ENCODE data around the gene N4BP2.

N4BP2 gene

DNA sequence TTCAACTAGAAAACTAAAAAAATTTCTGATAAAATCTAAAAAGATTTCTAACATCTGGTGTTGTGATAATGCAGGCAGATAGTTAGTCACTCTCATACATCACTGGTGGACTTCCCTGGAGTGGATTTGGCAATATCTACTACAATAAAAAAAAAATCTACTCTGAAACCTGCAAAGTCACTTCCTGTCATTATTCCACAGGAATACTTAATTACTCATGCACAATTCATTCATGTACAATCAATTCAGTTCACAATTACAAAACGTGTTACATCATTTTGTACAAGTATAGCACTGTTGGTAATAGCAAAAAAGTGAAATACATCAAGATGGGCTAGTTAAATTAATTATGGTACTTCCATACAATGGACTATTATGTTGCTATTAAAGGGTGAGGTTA, 123.7 kb downstream of the N4BP2 start:
- Mint-ChIP-seq H3K27ac (no peak overlapping the region), H3K4me1 (peaks cover 29% of the 10 kb centered on the region), H3K4me3 (no peak overlapping the region), H3K36me3 (ENCODE audit: low read depth) (no peaks in the 10 kb centered on the region), H3K9me3 (peaks cover 9% of the 10 kb centered on the region), H3K27me3 (ENCODE audit: low read depth, poor library complexity) (peaks cover 5% of the 10 kb centered on the region)
- TF ChIP-seq, protein P1, sequence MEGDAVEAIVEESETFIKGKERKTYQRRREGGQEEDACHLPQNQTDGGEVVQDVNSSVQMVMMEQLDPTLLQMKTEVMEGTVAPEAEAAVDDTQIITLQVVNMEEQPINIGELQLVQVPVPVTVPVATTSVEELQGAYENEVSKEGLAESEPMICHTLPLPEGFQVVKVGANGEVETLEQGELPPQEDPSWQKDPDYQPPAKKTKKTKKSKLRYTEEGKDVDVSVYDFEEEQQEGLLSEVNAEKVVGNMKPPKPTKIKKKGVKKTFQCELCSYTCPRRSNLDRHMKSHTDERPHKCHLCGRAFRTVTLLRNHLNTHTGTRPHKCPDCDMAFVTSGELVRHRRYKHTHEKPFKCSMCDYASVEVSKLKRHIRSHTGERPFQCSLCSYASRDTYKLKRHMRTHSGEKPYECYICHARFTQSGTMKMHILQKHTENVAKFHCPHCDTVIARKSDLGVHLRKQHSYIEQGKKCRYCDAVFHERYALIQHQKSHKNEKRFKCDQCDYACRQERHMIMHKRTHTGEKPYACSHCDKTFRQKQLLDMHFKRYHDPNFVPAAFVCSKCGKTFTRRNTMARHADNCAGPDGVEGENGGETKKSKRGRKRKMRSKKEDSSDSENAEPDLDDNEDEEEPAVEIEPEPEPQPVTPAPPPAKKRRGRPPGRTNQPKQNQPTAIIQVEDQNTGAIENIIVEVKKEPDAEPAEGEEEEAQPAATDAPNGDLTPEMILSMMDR (IDR thresholded peaks at IDR 0.05): no peak
- DNase-seq: no peak

DNA sequence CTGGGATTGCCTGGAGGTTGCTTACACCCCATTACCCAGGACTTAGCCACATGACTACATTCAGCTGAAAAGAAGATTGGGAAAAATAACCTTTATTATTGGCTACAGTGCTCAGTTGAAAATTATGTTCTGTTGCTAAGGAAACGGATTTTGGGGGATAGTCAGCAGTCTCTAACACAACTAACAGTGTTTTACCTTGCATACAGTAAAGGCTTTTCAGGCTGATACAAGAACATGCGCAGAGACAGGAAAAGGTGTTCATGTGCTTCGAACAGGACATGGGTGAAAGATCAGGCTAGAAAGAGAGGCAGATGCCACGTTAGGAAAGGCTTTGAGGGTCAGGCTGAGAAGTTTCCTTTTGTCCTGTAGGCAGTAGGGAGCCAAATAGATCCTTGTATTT, 125.4 kb downstream of the N4BP2 start:
- Mint-ChIP-seq H3K4me3 (no peak overlapping the region), H3K9me3 (peaks cover 9% of the 10 kb centered on the region), H3K36me3 (ENCODE audit: low read depth) (no peaks in the 10 kb centered on the region), H3K27ac (peak overlapping the region; percentile 66), H3K4me1 (peaks cover 33% of the 10 kb centered on the region), H3K27me3 (ENCODE audit: low read depth, poor library complexity) (no peaks in the 10 kb centered on the region)
- no peak for DNase-seq
- TF ChIP-seq, protein P1 (IDR thresholded peaks at IDR 0.05): no peak

DNA sequence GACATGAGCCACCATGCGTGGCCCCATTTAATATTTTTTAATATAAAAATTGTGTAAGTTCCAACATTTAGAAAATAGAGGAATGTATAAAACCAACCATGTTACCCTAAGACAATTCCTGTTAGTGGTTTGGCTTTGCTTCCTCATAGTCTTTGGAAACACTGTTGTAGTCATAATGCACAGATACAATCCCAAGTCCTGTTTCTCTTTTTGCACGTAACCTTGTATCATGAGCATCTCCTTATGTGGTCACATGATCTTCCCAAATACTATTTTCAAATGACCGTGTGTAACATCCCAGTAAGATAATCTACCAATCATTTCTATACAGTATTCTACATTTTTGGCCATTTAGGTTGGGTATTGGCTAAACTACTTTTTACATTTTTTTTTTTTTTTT, 126.3 kb downstream of the N4BP2 start:
- TF ChIP-seq, protein P1 (IDR thresholded peaks at IDR 0.05): no peak
- H3K9me3 Mint-ChIP-seq: peaks cover 9% of the 10 kb centered on the region
- no peak overlapping the region for H3K4me3 Mint-ChIP-seq
- H3K36me3 Mint-ChIP-seq (ENCODE audit: low read depth): no peaks in the 10 kb centered on the region
- no peaks in the 10 kb centered on the region for H3K27me3 Mint-ChIP-seq (ENCODE audit: low read depth, poor library complexity)
- H3K27ac Mint-ChIP-seq: no peak overlapping the region
- no peak for DNase-seq
- H3K4me1 Mint-ChIP-seq: peaks cover 29% of the 10 kb centered on the region

DNA sequence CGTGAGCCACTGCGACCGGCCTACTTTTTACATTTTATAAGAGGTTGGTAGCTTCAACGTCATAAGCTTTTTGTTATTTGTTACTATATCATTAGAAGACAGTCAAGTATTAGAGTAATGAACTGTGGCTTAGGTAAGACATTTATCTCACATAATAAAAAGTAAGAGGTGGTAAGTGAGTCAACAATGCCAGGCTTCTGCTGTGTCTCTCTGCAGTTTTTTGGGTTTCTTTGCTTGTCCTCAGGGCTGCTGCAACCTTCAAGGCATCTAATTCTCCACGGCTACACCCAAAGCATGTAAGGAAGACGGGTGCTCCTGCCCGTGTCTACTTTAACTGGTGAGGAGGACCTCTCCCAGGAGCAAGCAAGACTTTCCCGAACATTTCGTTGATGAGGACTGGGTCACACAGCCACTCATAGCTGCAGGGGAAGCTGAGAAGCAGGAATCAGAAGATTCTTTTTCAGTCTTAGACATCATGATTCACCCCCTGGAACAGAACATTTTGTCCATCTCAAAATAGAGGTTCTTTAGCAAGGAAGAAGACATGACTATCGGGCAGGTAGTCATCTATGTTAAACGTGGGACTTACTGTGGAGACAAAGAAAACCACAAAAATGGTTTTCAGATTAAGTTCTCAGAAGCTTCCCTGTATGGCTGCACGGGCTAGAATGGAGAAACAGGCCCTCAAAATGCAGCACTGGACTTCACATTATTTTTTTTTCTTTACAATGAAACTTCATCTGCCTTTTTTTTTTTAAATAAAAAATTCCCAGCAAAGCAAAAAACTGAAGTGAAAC, 127.2 kb downstream of the N4BP2 start:
- TF ChIP-seq, protein P1 (IDR thresholded peaks at IDR 0.05): no peak
- Mint-ChIP-seq H3K4me3 (no peak overlapping the region), H3K4me1 (peaks cover 20% of the 10 kb centered on the region), H3K36me3 (ENCODE audit: low read depth) (no peaks in the 10 kb centered on the region), H3K27ac (peak overlapping the region; percentile 32), H3K9me3 (peaks cover 9% of the 10 kb centered on the region), H3K27me3 (ENCODE audit: low read depth, poor library complexity) (no peaks in the 10 kb centered on the region)
- no peak for DNase-seq

DNA sequence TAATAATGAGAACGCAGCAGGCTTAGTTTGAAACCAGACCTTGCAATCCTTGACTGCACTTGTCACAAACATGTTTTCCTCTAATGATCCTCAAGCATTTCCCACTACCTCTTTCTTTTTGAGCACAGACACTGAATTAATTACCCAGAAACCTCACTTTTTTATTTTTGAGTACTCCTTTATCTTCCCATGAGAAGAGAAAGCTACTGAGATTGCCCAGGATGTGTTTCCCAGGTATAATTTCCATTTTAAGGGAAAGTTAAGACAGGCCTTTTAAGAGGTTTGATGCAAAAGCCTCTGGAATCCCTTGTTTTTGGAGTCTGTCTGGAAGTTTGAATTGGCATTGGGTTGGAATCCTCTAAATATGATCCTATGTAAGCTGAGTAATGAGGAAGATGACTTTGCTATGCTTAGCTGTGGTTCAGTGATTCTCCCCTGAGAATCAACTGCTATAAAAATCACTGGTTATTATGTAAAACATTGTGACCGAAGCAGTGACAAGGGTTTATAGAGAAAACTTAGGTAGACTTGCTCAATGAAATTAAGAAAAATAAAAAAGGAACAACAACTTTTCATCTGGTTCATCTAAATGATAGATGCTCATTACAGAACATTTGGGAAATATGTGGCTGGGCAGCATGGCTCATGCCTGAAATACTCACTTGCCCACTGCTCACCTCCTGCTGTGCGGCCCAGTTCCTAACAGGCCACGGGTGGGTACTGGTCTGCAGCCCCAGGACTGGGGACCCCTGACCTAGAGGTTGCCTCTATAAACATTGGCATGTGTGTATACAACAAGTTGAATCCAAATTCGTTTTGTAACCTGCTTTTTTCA, 129.4 kb downstream of the N4BP2 start:
- TF ChIP-seq, protein P1 (IDR thresholded peaks at IDR 0.05): no peak
- Mint-ChIP-seq H3K27me3 (ENCODE audit: low read depth, poor library complexity) (no peaks in the 10 kb centered on the region), H3K4me1 (peaks cover 37% of the 10 kb centered on the region), H3K27ac (peak overlapping the region; percentile 77), H3K9me3 (peaks cover 8% of the 10 kb centered on the region), H3K4me3 (no peak overlapping the region), H3K36me3 (ENCODE audit: low read depth) (no peaks in the 10 kb centered on the region)
- DNase-seq: no peak
